ENCODE results near the gene PRKCB.
"Not testable (repeated sequence)": the region's sequence is repeated elsewhere in the genome, so short reads cannot be mapped to it uniquely, and the experiment has no call there.

PRKCB gene

DNA sequence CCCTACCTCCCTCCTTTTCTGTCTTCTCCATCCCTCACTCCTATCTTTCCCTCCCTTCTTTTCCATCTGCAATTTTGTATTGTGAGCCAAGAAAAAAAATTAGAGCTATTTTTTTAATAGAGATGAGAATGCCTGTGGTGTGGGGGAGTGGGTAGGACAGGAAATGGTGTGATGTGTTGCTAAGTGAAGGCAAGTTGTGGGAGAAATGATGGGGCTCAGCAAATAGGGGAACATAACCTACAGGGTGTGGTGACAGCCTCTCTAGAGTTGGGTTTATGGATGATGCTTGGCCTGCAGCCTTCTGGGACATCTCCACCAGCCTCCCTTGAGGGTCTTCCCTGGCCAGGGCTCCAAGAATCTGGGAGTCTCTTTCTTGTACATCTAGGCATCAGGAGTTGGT, 257.3 kb downstream of the PRKCB start:
- no peak for DNase-seq (ENCODE audit: low spot score)

DNA sequence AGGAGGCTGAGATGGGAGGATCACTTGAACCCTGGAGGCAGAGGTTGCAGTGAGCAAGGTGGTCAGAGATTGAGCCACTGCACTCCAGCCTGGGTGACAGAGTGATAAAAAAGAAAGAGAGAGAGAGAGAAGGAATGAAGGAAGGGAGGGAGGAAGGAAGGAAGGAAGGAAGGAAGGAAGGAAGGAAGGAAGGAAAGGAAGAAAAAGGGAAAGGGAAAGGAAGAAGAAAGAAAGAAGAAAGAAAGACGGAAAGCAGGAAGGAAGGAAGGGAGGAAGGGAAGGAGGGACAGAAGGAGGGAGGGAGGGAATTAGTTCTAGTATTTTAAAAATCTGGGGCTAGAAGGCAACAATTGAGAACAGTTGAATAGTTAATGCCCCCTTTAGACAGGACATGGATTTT, 258.9 kb downstream of the PRKCB start:
- no peak for DNase-seq (ENCODE audit: low spot score)

DNA sequence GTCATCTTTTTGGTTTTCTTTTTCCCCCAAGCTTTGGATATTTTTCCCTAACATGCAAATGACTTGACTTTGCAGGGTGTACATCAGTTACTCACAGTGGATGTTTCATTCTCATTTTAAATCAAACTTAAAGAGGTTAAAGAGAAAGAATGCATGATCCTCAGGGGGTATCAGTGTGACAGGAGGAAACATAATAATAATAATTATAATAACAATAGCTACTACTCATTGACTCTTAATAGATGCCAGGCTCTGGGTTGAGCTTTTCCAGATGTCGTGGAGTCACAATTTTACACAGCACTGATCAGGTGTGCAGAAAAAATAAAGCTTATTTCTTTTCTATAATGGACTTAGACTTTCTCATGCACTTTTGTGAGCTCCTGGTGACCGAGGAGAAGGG, 263.1 kb downstream of the PRKCB start:
- no peak for DNase-seq (ENCODE audit: low spot score)

DNA sequence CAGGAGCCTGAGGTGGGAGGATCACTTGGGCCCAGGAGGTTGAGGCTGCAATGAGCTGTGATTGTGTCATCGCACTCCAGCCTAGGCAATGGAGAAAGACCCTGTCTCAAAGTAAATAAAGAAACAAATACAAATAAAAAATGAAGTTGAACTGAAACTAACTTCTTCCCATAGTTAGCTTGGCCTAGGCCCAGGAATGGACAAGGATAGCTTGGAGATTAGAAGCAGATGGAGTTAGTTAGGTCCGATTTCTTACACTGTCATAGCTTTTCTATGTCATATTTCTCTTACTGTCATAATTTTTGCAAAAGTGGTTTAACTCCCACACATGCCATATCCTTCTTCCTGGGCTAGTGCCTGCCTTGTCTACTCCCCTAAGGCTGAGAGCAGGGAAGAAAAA, 265.6 kb downstream of the PRKCB start:
- no peak for DNase-seq (ENCODE audit: low spot score)

DNA sequence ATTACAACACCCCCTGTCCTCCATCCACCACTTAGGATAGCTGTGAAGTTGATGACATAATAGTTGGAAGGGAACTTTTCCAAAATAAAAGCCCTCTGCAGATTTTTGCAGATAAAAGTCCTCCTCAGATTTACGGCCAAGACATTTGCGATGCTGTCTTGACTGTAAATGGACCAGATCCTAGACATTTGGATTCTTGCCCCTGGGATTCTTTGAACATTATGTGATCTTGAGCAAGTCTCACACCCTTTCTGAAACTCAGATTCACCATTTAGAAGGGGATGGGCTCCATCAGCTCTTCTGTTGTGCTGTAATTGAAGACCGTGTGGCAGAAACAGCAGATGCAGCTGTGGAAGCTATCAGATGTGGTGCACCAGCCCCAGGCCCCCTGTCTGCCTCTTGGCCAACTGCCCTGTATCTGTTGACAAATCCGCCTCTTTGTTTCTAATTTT, 266.5 kb downstream of the PRKCB start:
- no peak for DNase-seq (ENCODE audit: low spot score)

DNA sequence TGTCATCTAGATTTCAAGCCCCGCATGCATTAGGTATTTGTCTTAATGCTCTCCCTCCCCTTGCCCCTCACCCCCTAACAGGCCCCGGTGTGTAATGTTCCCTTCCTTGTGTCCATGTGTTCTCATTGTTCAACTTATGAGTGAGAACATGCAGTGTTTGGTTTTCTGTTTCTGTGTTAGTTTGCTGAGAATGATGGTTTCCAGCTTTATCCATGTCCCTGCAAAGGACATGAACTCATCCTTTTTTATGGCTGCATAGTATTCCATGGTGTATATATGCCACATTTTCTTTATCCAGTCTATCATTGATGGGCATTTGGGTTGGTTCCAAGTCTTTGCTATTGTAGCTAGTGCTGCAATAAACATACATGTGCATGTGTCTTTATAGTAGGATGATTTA, 269.7 kb downstream of the PRKCB start:
- DNase-seq (ENCODE audit: low spot score): not testable (repeated sequence)

DNA sequence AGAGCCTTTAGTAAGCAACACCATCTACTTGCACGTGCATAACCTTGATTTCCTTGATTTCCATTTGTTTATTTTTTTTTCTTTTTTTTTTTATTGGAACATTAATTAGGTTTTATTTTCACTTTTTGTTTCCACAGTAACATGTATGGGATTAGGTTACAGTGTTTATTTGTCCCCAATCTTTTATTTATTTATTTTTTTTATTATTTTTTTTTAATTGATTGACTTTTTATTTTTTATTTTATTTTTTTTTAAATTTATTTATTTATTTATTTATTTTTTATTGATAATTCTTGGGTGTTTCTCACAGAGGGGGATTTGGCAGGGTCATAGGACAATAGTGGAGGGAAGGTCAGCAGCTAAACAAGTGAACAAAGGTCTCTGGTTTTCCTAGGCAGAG, 272.3 kb downstream of the PRKCB start:
- not testable (repeated sequence) for DNase-seq (ENCODE audit: low spot score)

DNA sequence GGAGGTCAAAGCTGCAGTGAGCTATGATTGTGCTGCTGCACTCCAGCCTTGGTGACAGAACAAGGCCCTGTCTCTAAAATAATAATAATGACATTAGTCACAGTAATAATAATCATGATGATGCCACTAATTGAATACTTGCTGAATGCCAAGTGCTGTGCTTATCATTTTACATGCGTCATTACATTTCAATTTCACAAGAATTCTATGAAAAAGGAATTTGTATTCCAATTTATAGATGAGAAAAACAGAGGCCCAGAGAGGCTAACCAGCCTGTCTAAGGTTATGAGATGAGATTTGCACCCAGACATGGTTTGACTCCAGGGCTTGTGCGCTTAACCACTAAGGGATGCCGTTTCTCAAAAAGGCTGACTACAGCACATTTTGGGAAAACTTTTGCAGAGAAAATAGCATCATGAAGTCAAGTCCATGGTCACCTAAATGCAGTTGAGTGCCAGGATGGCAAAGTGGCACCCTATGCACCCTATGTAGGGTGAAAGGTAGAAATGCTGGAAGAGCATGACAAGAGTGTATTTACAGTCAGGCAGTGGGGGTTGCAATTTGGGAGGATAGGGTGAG, 276.0 kb downstream of the PRKCB start:
- DNase-seq (ENCODE audit: low spot score): no peak

DNA sequence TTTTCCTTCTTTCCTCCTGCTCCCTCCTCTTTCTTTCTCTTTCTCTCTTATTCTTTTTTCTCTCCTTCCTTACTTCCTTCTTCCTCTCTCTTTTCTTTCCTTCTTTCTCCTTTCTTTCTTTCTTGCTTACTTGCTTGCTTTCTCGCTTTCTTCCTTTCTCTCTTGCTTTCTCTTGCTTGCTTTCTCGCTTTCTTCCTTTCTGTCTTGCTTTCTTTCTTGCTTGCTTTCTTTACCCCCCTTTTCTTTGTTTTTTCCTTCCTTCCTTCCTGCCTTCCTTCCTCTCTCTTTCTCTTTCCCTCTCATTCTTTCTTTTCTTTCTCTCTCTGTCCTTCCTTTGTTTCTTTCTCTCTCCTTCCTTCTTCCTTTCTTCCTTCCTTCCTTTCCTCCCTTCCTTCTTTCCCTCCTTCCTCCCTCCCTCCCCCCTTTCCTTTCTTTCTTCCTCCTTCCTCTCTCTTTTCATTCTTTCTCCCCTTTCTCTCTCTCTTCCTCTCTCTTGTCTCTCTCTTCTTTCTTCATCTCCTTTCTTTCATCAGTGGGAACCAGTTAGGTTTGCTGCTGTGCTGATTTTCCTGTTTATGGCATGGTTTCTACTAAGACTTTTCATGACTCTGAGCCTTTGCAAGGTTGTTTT, 277.4 kb downstream of the PRKCB start:
- DNase-seq (ENCODE audit: low spot score): no peak

DNA sequence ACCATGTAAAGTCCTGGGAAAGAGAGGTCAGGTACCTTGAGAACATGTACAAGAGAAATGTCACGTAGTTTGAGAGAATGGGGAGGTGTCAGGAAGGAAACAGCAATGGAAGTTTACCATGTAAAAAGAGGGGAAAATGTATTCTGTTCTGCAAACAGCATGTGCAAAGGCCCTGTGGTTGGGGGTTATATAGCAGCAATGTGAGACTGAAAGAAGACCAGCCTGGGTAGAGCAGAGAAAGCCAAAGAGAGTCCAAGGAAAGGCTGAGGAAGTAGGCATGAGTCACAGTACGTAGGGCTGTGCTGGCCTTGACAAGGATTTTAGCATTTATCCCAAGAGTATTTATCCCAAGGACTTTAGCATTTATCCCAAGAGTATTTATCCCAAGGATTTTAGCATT, 279.1 kb downstream of the PRKCB start:
- DNase-seq (ENCODE audit: low spot score): no peak

DNA sequence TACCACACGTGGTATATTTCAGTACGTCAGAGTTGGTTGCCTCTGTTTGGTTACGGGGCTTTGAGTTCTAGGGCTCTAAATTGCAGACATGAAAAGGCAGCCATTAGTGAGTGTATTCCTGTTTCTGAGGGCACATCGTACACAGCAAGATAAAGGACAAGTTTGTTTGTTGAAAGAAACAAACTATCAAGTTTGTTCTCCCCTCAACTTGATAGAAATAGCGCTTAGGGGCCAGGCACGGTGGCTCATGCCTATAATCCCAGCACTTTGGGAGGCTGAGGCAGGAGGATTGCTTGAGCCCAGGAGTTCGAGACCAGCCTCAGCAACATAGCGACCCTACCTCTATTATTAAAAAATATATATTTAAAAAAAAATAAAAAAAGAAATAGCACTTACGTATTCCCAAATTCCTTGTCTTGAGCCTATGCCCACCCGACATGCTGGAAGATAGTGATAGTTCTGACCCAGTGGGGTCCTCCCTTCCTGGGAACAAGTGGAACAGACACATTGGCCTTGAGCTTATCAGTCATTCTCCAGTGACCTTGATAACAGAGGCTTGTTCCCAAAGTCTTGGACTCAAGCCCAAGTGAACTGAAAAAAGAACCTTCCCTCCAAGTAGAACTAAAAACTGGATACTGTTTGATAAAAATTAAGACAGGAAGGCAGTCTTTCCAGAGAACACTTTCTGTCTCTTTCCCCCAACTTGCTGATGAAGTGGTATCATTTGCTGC, 280.4 kb downstream of the PRKCB start:
- DNase-seq (ENCODE audit: low spot score): no peak

DNA sequence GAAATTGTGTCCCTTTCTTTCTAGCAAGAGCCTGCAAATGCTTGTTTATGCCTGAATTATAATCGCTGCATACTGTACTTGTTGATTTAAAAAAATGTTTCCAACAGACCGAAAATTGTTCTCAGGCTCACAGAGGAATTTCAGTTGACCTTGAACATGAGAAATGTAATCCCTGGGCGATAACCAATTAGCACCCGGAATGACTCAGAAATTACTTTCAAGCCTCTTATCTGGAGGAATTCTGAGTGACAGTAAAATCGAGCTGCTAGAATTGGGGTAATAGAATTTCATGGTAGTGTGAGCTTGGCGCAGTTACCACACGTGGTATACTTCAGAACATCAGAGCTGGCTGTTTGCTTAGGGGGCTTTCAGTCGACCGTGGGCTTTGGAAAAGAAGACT, 281.2 kb downstream of the PRKCB start:
- DNase-seq (ENCODE audit: low spot score): no peak

DNA sequence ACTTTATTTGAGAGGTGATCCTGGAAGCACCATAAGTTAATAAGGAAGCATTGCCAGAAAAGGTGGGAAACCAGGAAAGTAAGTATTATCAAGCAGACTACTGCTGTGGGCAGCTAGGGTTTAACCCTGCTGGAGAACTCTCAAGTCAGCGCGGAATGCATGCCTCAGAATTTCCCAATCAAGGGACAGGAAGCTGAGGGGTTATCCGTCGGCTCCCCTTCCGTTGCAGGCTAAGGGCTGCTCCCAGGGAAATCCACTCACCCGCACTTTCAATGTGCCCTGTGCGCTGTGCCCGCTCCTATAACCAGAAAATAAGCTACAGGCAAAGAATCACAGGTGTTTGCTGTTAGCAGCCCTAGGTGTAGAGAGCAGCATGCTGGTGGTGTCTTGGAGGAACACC, 281.9 kb downstream of the PRKCB start:
- no peak for DNase-seq (ENCODE audit: low spot score)

DNA sequence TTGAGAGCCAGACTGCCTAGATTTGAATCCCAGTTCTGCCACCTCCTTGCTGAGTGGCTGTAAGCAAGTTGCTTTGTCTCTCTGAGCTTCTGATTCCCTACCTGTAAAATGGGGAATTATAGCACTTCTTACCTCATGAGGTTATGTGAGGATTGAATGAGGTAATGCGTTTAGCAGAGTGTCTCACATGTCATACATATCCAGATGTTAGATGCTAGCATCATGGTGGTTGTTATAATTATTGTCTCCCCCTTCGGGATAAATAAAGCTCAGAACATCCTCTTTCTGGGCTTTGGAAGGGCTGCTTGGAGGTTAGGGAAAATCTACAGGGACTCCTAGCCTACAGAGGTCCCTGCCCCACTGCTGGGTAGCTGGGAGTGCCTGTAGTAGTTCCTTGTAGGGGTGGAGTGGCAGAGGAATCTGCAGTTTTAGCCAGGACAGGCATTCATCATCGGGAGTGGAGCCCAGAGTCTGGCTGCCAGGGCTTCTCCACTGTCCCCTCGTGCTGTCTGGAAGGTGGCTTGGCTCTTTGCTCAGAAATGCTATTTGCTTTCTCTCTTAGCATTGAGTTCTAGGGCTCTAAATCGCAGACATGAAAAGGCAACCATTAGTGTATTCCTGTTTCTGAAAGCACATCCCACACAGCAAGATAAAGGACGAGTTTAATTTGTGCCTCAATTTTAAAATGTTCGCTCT, 282.5 kb downstream of the PRKCB start:
- no peak for DNase-seq (ENCODE audit: low spot score)

DNA sequence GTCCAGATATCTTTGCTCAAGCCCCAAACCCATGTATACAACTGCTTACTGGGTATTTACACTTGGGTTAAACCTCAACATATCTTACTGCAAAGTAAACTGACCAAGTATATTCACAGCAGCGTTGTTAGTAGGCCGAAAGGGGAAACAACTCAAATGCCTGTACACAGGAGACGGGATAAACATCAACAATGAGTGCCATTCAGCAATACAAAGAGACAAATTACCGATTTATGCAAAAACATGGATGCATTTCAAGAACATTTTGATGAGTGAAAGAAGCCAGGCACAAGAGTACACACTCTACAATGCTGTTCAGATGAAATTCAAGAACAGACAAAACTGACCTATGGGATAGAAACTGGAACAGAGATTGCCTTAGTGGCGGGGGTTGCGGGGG, 284.0 kb downstream of the PRKCB start:
- no peak for DNase-seq (ENCODE audit: low spot score)

DNA sequence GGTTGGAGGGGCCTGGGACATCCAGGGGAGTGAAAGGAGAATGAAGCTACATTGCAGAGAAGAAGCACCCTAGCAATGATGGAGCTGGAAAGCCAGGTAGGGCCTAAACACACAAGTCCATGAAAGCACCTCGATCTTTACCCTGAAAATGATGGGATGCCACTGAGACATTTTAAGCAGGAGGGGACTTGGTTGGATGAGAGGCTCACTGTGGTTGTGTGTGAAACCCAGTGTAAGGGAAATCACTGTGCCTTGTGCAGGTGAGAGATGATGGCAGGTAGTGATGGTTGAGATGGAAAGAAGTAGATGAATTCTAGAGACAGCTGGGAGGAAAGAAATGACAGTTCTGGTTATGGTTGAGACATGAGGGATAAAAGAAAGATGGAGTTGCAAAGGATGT, 287.5 kb downstream of the PRKCB start:
- DNase-seq (ENCODE audit: low spot score): no peak

DNA sequence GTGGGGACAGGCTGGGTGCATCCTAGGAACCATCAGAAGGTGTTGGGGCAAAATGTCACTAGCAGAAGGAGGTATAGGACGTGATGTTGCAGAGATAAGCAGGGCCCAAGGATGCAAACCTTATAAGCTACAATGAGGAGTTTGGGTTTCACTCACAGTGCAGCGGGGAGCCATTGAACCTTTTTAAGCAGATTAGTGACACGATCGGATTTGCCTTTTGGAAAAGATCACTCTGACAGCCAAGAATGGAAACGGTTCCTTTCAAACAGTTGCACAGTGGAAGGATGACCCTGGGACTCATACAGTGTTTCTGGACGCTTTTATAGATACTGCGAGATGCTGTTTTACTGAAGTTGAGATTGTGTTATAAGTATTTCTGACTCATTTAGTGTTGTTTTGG, 288.5 kb downstream of the PRKCB start:
- no peak for DNase-seq (ENCODE audit: low spot score)

DNA sequence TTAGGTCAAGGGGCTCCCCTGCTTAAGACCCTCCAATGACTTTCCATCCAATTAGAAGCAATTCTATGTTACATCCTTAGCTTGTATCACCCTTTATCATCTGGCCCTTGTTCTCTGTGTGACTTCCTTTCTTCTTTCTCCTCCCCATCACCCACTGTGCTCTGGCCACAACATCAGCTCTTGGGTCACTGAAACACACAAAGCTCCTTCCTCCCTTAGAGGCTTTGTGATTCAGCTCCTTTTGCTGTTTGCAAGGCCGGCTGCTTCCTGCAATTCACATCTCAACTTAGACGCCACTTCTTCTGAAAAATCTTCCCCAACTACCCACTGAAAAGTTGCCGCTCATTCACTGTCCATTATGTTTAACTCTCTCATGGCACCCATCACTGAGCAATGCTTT, 289.4 kb downstream of the PRKCB start:
- DNase-seq (ENCODE audit: low spot score): no peak

DNA sequence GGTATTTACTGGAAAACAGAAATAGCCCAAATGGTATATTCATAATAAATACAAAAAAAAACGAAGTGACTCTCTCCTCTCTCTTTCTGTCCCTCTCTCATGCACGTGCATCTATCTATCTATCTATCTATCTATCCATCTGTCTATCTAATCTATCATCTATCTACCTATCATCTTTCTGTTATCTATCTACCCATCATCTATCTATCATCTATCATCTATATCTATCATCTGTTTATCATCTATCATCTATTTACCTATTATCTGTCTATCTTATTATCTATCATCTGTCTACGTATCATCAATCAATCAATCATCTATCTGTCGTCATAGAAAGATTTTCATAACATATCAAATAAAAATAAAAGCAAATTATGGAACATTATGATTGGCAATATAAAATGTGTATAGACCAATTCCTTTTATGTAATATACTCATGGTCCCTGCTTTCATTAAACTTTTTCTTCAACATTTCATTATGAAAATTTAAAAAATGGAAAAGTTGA, 293.7 kb downstream of the PRKCB start:
- no peak for DNase-seq (ENCODE audit: low spot score)

DNA sequence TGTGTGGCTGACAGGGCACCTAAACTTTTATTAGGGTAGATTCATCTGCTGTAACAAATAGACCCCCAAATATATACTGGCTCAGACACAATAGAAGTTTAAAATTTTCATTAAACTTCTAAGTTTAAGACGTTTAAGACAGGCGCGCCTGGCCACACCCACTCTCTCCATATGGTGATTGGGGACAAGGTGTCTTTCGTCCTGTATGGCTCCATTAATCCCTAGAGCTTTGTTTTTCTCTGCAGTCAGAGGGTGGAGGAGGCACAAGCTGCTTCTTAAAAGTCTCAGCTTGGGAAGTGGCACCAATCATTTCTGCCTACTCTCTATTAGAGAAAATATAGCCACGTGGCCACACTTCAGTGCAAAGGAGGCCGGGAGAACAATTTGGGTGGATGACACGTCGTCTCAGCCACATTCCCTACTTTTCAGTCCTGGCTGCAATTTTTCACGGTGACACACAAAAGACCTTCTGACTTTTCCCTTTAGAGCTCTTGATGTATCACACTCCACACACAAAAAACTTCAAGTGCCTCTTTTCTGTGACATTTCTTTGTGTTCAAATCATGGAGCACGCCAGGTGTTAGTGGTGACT, 294.8 kb downstream of the PRKCB start:
- no peak for DNase-seq (ENCODE audit: low spot score)

DNA sequence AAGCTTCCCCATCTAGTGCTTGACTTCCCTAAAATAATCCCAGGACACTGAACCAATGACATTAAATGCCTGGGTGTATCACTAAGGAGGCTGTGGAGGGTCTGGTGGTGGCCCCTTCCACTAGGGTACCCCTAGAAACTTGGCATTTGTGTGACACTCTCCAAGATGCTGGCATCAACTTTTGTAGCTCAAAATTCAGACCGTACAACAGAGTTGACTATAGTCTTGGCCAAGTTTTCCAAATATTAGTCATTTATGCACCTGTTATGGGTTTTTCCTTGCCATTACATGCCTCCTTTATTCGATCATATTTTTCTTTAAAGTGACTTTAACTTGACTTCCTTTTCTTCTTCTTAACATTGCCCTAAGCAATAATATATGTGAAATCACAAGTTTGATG, 295.5 kb downstream of the PRKCB start:
- DNase-seq (ENCODE audit: low spot score): no peak

DNA sequence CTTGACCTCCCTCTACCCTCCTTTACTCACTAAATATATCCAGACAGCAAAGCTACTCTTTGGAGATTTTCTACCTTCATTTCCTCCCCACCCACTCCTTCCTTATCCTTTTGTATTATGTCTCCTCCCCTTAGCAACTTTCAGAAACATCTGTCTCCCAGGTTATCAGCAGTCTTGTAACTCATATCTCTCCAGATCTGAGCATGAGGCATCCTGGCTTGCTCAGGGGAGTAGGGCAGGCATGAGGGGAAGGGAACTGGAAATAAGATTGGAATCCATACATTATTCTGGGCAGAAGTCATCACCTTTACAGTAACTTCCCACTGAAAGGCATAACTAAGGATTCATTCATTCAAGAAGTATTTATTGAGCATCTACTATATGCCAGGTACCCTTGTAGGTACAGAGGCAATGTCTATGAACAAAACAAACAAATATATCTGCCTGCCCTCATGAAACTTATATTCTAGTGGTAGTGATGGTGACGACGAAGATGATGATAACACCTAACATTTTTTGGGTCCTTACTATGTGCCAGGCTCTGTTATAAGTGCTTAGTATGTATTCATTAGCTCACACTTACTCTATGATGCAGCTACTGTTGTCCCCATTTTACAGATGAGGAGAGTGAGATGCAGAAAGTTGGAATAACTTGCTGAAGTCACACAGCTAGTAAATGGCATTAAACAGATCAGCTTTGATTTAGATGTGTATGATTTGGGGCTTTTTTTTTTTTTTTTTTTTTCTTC, 296.4 kb downstream of the PRKCB start:
- DNase-seq (ENCODE audit: low spot score): no peak

All from AG20443 (cell line).